Measurements from ENCODE around the gene ZCWPW1.

The ZCWPW1 gene

GRCh38 chr7:100400041-100400440 lies 28.5 kb downstream of the ZCWPW1 start:
- no peaks in the 10 kb centered on the region for H3K36me3 ChIP-seq (ENCODE audit: control insufficient read depth in 1 of 2, insufficient read depth in 2 of 2, low read length in 2 of 2)
- H3K79me1 ChIP-seq (ENCODE audit: low read length): no peaks in the 10 kb centered on the region
- peaks cover 3% of the 10 kb centered on the region for H3K9me3 ChIP-seq (ENCODE audit: insufficient read depth, low read depth, low read length)
- no peak overlapping the region for H4K91ac ChIP-seq (ENCODE audit: low read depth, low read length)
- H3K23ac ChIP-seq (ENCODE audit: low read length): no peak overlapping the region
- H3K14ac ChIP-seq (ENCODE audit: low read length): no peak overlapping the region
- no peak overlapping the region for H2AK5ac ChIP-seq (ENCODE audit: low read length)
- H3K27ac ChIP-seq (ENCODE audit: low read depth, low read length): no peak overlapping the region
- no peaks in the 10 kb centered on the region for H3K4me1 ChIP-seq (ENCODE audit: control insufficient read depth in 1 of 2, insufficient read depth in 2 of 2, low read length in 2 of 2)
- no peaks in the 10 kb centered on the region for H3K27me3 ChIP-seq (ENCODE audit: insufficient read depth, low read length)
- no peak overlapping the region for H4K8ac ChIP-seq (ENCODE audit: low read depth, low read length)
- H4K12ac ChIP-seq (ENCODE audit: low read depth, low read length): no peak overlapping the region
- no peak overlapping the region for H2AFZ ChIP-seq (ENCODE audit: insufficient read depth, low read length, poor library complexity)
- H3K4me3 ChIP-seq (ENCODE audit: low read depth, low read length): no peak overlapping the region
- no peak overlapping the region for H3K4me2 ChIP-seq (ENCODE audit: low read length)
- H3K79me2 ChIP-seq (ENCODE audit: control insufficient read depth, insufficient read depth, low read length, poor library complexity): no peaks in the 10 kb centered on the region
- H2BK120ac ChIP-seq (ENCODE audit: insufficient read depth, low read length, poor library complexity): no peak overlapping the region
- no peak overlapping the region for H2BK5ac ChIP-seq (ENCODE audit: low read depth, low read length, poor library complexity)
- no CpG with 5 or more reads among the region's 3 CpGs for WGBS (ENCODE audit: extremely low coverage, insufficient coverage, insufficient read length)
- H2BK12ac ChIP-seq (ENCODE audit: low read length): no peak overlapping the region
- H3K18ac ChIP-seq (ENCODE audit: low read length): no peak overlapping the region
- DNase-seq: no peak
- H3K4ac ChIP-seq (ENCODE audit: low read depth, low read length): no peak overlapping the region
- H3K9ac ChIP-seq (ENCODE audit: low read length): no peak overlapping the region

GRCh38 chr7:100398239-100398638 lies 30.3 kb downstream of the ZCWPW1 start:
- Histone ChIP-seq H2BK12ac (ENCODE audit: low read length) (no peak overlapping the region), H3K79me2 (ENCODE audit: control insufficient read depth, insufficient read depth, low read length, poor library complexity) (no peaks in the 10 kb centered on the region), H3K14ac (ENCODE audit: low read length) (no peak overlapping the region), H3K4ac (ENCODE audit: low read depth, low read length) (no peak overlapping the region), H3K4me2 (ENCODE audit: low read length) (no peak overlapping the region), H3K23ac (ENCODE audit: low read length) (no peak overlapping the region), H4K8ac (ENCODE audit: low read depth, low read length) (no peak overlapping the region), H4K12ac (ENCODE audit: low read depth, low read length) (no peak overlapping the region), H2BK120ac (ENCODE audit: insufficient read depth, low read length, poor library complexity) (no peak overlapping the region), H3K9ac (ENCODE audit: low read length) (no peak overlapping the region), H4K91ac (ENCODE audit: low read depth, low read length) (no peak overlapping the region), H2AK5ac (ENCODE audit: low read length) (no peak overlapping the region), H3K4me3 (ENCODE audit: low read depth, low read length) (no peak overlapping the region), H3K27ac (ENCODE audit: low read depth, low read length) (no peak overlapping the region), H3K4me1 (ENCODE audit: control insufficient read depth in 1 of 2, insufficient read depth in 2 of 2, low read length in 2 of 2) (no peaks in the 10 kb centered on the region), H3K79me1 (ENCODE audit: low read length) (no peaks in the 10 kb centered on the region), H3K36me3 (ENCODE audit: control insufficient read depth in 1 of 2, insufficient read depth in 2 of 2, low read length in 2 of 2) (no peaks in the 10 kb centered on the region), H2AFZ (ENCODE audit: insufficient read depth, low read length, poor library complexity) (no peak overlapping the region), H3K9me3 (ENCODE audit: insufficient read depth, low read depth, low read length) (peaks cover 3% of the 10 kb centered on the region), H3K27me3 (ENCODE audit: insufficient read depth, low read length) (no peaks in the 10 kb centered on the region), H2BK5ac (ENCODE audit: low read depth, low read length, poor library complexity) (no peak overlapping the region), H3K18ac (ENCODE audit: low read length) (no peak overlapping the region)
- DNase-seq: no peak
- no CpG with 5 or more reads among the region's 2 CpGs for WGBS (ENCODE audit: extremely low coverage, insufficient coverage, insufficient read length)

GRCh38 chr7:100397315-100398081 lies 31.0 kb downstream of the ZCWPW1 start:
- H3K4ac ChIP-seq (ENCODE audit: low read depth, low read length): no peak overlapping the region
- no peaks in the 10 kb centered on the region for H3K27me3 ChIP-seq (ENCODE audit: insufficient read depth, low read length)
- no peak overlapping the region for H4K12ac ChIP-seq (ENCODE audit: low read depth, low read length)
- H3K4me3 ChIP-seq (ENCODE audit: low read depth, low read length): no peak overlapping the region
- no peak overlapping the region for H4K91ac ChIP-seq (ENCODE audit: low read depth, low read length)
- H3K79me2 ChIP-seq (ENCODE audit: control insufficient read depth, insufficient read depth, low read length, poor library complexity): no peaks in the 10 kb centered on the region
- H3K27ac ChIP-seq (ENCODE audit: low read depth, low read length): no peak overlapping the region
- H3K18ac ChIP-seq (ENCODE audit: low read length): no peak overlapping the region
- H3K9ac ChIP-seq (ENCODE audit: low read length): no peak overlapping the region
- no peak overlapping the region for H2AFZ ChIP-seq (ENCODE audit: insufficient read depth, low read length, poor library complexity)
- H3K14ac ChIP-seq (ENCODE audit: low read length): no peak overlapping the region
- H3K36me3 ChIP-seq (ENCODE audit: control insufficient read depth in 1 of 2, insufficient read depth in 2 of 2, low read length in 2 of 2): no peaks in the 10 kb centered on the region
- DNase-seq: no peak
- peaks cover 3% of the 10 kb centered on the region for H3K9me3 ChIP-seq (ENCODE audit: insufficient read depth, low read depth, low read length)
- no peak overlapping the region for H2BK5ac ChIP-seq (ENCODE audit: low read depth, low read length, poor library complexity)
- no CpG with 5 or more reads among the region's 13 CpGs for WGBS (ENCODE audit: extremely low coverage, insufficient coverage, insufficient read length)
- H2BK120ac ChIP-seq (ENCODE audit: insufficient read depth, low read length, poor library complexity): no peak overlapping the region
- H2AK5ac ChIP-seq (ENCODE audit: low read length): no peak overlapping the region
- H3K4me1 ChIP-seq (ENCODE audit: control insufficient read depth in 1 of 2, insufficient read depth in 2 of 2, low read length in 2 of 2): no peaks in the 10 kb centered on the region
- H2BK12ac ChIP-seq (ENCODE audit: low read length): no peak overlapping the region
- H3K79me1 ChIP-seq (ENCODE audit: low read length): no peaks in the 10 kb centered on the region
- no peak overlapping the region for H3K23ac ChIP-seq (ENCODE audit: low read length)
- no peak overlapping the region for H4K8ac ChIP-seq (ENCODE audit: low read depth, low read length)
- no peak overlapping the region for H3K4me2 ChIP-seq (ENCODE audit: low read length)

GRCh38 chr7:100396421-100396982 lies 32.0 kb downstream of the ZCWPW1 start:
- no peak overlapping the region for H2AK5ac ChIP-seq (ENCODE audit: low read length)
- H3K14ac ChIP-seq (ENCODE audit: low read length): no peak overlapping the region
- no peaks in the 10 kb centered on the region for H3K27me3 ChIP-seq (ENCODE audit: insufficient read depth, low read length)
- no peak overlapping the region for H4K8ac ChIP-seq (ENCODE audit: low read depth, low read length)
- DNase-seq: peak in 1 of 2 donors; percentile 21
- no peak overlapping the region for H2AFZ ChIP-seq (ENCODE audit: insufficient read depth, low read length, poor library complexity)
- H3K9me3 ChIP-seq (ENCODE audit: insufficient read depth, low read depth, low read length): peaks cover 4% of the 10 kb centered on the region
- H3K4me2 ChIP-seq (ENCODE audit: low read length): no peak overlapping the region
- no peaks in the 10 kb centered on the region for H3K4me1 ChIP-seq (ENCODE audit: control insufficient read depth in 1 of 2, insufficient read depth in 2 of 2, low read length in 2 of 2)
- no peak overlapping the region for H3K18ac ChIP-seq (ENCODE audit: low read length)
- no peak overlapping the region for H3K9ac ChIP-seq (ENCODE audit: low read length)
- no peak overlapping the region for H4K12ac ChIP-seq (ENCODE audit: low read depth, low read length)
- H3K23ac ChIP-seq (ENCODE audit: low read length): no peak overlapping the region
- H2BK120ac ChIP-seq (ENCODE audit: insufficient read depth, low read length, poor library complexity): no peak overlapping the region
- H3K36me3 ChIP-seq (ENCODE audit: control insufficient read depth in 1 of 2, insufficient read depth in 2 of 2, low read length in 2 of 2): no peaks in the 10 kb centered on the region
- H3K79me2 ChIP-seq (ENCODE audit: control insufficient read depth, insufficient read depth, low read length, poor library complexity): no peaks in the 10 kb centered on the region
- no CpG with 5 or more reads among the region's 9 CpGs for WGBS (ENCODE audit: extremely low coverage, insufficient coverage, insufficient read length)
- H2BK5ac ChIP-seq (ENCODE audit: low read depth, low read length, poor library complexity): no peak overlapping the region
- no peak overlapping the region for H3K27ac ChIP-seq (ENCODE audit: low read depth, low read length)
- no peak overlapping the region for H4K91ac ChIP-seq (ENCODE audit: low read depth, low read length)
- no peaks in the 10 kb centered on the region for H3K79me1 ChIP-seq (ENCODE audit: low read length)
- no peak overlapping the region for H2BK12ac ChIP-seq (ENCODE audit: low read length)
- no peak overlapping the region for H3K4me3 ChIP-seq (ENCODE audit: low read depth, low read length)
- no peak overlapping the region for H3K4ac ChIP-seq (ENCODE audit: low read depth, low read length)

All from trophoblast cell (in vitro differentiated cells and primary cell).